ENCODE data around the gene HMOX2.

Gene HMOX2

GRCh38 chr16:4513086-4513860 lies 37.1 kb downstream of the HMOX2 start:
- H3K27ac ChIP-seq (ENCODE audit: poor library complexity, severe bottlenecking), result no peak overlapping the region
- no peaks in the 10 kb centered on the region for H3K9me3 ChIP-seq (ENCODE audit: severe bottlenecking)
- H3K4me1 ChIP-seq (ENCODE audit: insufficient read depth, poor library complexity, severe bottlenecking), result no peaks in the 10 kb centered on the region
- H3K36me3 ChIP-seq (ENCODE audit: low read depth), result peaks cover 36% of the 10 kb centered on the region
- no peaks in the 10 kb centered on the region for H3K27me3 ChIP-seq (ENCODE audit: insufficient read depth, poor library complexity, severe bottlenecking)
- DNase-seq (ENCODE audit: low spot score), result no peak
- no peak overlapping the region for H3K4me3 ChIP-seq (ENCODE audit: severe bottlenecking)
- no peak for ATAC-seq (ENCODE audit: low read depth)
- TF ChIP-seq CTCF (IDR thresholded peaks at IDR 0.05; ENCODE audit: poor library complexity, severe bottlenecking), result no peak

GRCh38 chr16:4513881-4514280 lies 37.7 kb downstream of the HMOX2 start:
- Histone ChIP-seq H3K4me1 (ENCODE audit: insufficient read depth, poor library complexity, severe bottlenecking) (no peaks in the 10 kb centered on the region), H3K36me3 (ENCODE audit: low read depth) (peaks cover 33% of the 10 kb centered on the region), H3K27ac (ENCODE audit: poor library complexity, severe bottlenecking) (no peak overlapping the region), H3K9me3 (ENCODE audit: severe bottlenecking) (no peaks in the 10 kb centered on the region), H3K4me3 (ENCODE audit: severe bottlenecking) (no peak overlapping the region), H3K27me3 (ENCODE audit: insufficient read depth, poor library complexity, severe bottlenecking) (no peaks in the 10 kb centered on the region)
- DNase-seq (ENCODE audit: low spot score) (no peak), ATAC-seq (ENCODE audit: low read depth) (no peak)
- no peak for TF ChIP-seq CTCF (IDR thresholded peaks at IDR 0.05; ENCODE audit: poor library complexity, severe bottlenecking)

- peaks cover 31% of the 10 kb centered on the region for H3K36me3 ChIP-seq (ENCODE audit: low read depth)
- no peaks in the 10 kb centered on the region for H3K9me3 ChIP-seq (ENCODE audit: severe bottlenecking)
- TF ChIP-seq CTCF (IDR thresholded peaks at IDR 0.05; ENCODE audit: poor library complexity, severe bottlenecking), result no peak
- ATAC-seq (ENCODE audit: low read depth) (no peak), DNase-seq (ENCODE audit: low spot score) (no peak)
- no peaks in the 10 kb centered on the region for H3K27me3 ChIP-seq (ENCODE audit: insufficient read depth, poor library complexity, severe bottlenecking)
- H3K4me1 ChIP-seq (ENCODE audit: insufficient read depth, poor library complexity, severe bottlenecking), result no peaks in the 10 kb centered on the region
- no peak overlapping the region for H3K4me3 ChIP-seq (ENCODE audit: severe bottlenecking)
- no peak overlapping the region for H3K27ac ChIP-seq (ENCODE audit: poor library complexity, severe bottlenecking)
Observed at GRCh38 chr16:4514606-4515005, 38.4 kb downstream of the HMOX2 start.

GRCh38 chr16:4515611-4516233 lies 39.5 kb downstream of the HMOX2 start:
- Histone ChIP-seq H3K27me3 (ENCODE audit: insufficient read depth, poor library complexity, severe bottlenecking) (no peaks in the 10 kb centered on the region), H3K36me3 (ENCODE audit: low read depth) (peaks cover 20% of the 10 kb centered on the region), H3K4me1 (ENCODE audit: insufficient read depth, poor library complexity, severe bottlenecking) (no peaks in the 10 kb centered on the region), H3K4me3 (ENCODE audit: severe bottlenecking) (no peak overlapping the region), H3K27ac (ENCODE audit: poor library complexity, severe bottlenecking) (no peak overlapping the region), H3K9me3 (ENCODE audit: severe bottlenecking) (no peaks in the 10 kb centered on the region)
- TF ChIP-seq CTCF (IDR thresholded peaks at IDR 0.05; ENCODE audit: poor library complexity, severe bottlenecking), result no peak
- ATAC-seq (ENCODE audit: low read depth) (no peak), DNase-seq (ENCODE audit: low spot score) (no peak)
